Central memory CD8-positive, alpha-beta T cell (primary cell): ENCODE data around the gene NCAPG2.
"Not testable (repeated sequence)": the region's sequence is repeated elsewhere in the genome, so short reads cannot be mapped to it uniquely, and the experiment has no call there.

Experiments used
- ATAC-seq: fragments of 150-1000 bp; cut with Tn5 transposase; replicated peaks from 2 replicates; pipeline ENCODE4 v1.10.0; 2022; ENCODE audit warnings: mild to moderate bottlenecking, moderate FRiP score, moderate number of reproducible peaks; ENCODE audit not compliant: poor library complexity, severe bottlenecking; ENCODE audit errors: extremely low read depth
- DNase-seq, 2 donors: peaks; one replicate each; pipeline ENCODE4 v3.0.0; 2021; ENCODE audit warnings: low spot score in 2 of 2
- H3K27ac Mint-ChIP-seq: one replicate; pipeline ENCODE4 v1.8.0; 2022; ENCODE audit warnings: low read depth, mild to moderate bottlenecking, moderate library complexity, mixed read lengths
- H3K27me3 Mint-ChIP-seq: one replicate; pipeline ENCODE4 v1.8.0; 2022; ENCODE audit warnings: mixed read lengths
- H3K36me3 Mint-ChIP-seq: one replicate; pipeline ENCODE4 v1.8.0; 2022; ENCODE audit warnings: mild to moderate bottlenecking, moderate library complexity, mixed read lengths; ENCODE audit not compliant: insufficient read depth
- H3K4me1 Mint-ChIP-seq: one replicate; pipeline ENCODE4 v1.8.0; 2022; ENCODE audit warnings: mixed read lengths
- H3K4me3 Mint-ChIP-seq: one replicate; pipeline ENCODE4 v1.8.0; 2022; ENCODE audit warnings: mild to moderate bottlenecking, moderate library complexity, mixed read lengths
- H3K9me3 Mint-ChIP-seq: one replicate; pipeline ENCODE4 v1.8.0; 2022; ENCODE audit warnings: mixed read lengths

Gene NCAPG2

GRCh38 chr7:158697597-158697996 is 7.0 kb downstream of the NCAPG2 start:
- not testable (repeated sequence) for H3K36me3 Mint-ChIP-seq, H3K27ac Mint-ChIP-seq, DNase-seq, H3K9me3 Mint-ChIP-seq, H3K4me3 Mint-ChIP-seq, ATAC-seq, H3K4me1 Mint-ChIP-seq, H3K27me3 Mint-ChIP-seq

GRCh38 chr7:158695726-158696452 is 8.7 kb downstream of the NCAPG2 start:
- H3K27ac Mint-ChIP-seq = no peak overlapping the region
- no peak overlapping the region for H3K4me3 Mint-ChIP-seq
- H3K4me1 Mint-ChIP-seq = peaks cover 1% of the 10 kb centered on the region

GRCh38 chr7:158695056-158695455 is 9.5 kb downstream of the NCAPG2 start:
- ATAC-seq = no peak
- H3K36me3 Mint-ChIP-seq = peaks cover 4% of the 10 kb centered on the region
- no peaks in the 10 kb centered on the region for H3K9me3 Mint-ChIP-seq
- H3K4me3 Mint-ChIP-seq = no peak overlapping the region
- no peaks in the 10 kb centered on the region for H3K4me1 Mint-ChIP-seq
- H3K27ac Mint-ChIP-seq = no peak overlapping the region
- no peaks in the 10 kb centered on the region for H3K27me3 Mint-ChIP-seq
- no peak for DNase-seq

More at GRCh38 chr7:158695726-158696452, 8.7 kb downstream of the NCAPG2 start:
- ATAC-seq (peak; percentile 82), DNase-seq (peak in 1 of 2 donors; percentile 25)
- H3K9me3 Mint-ChIP-seq = no peaks in the 10 kb centered on the region
- no peaks in the 10 kb centered on the region for H3K27me3 Mint-ChIP-seq
- H3K36me3 Mint-ChIP-seq = peaks cover 4% of the 10 kb centered on the region

- no peaks in the 10 kb centered on the region for H3K27me3 Mint-ChIP-seq
- H3K4me3 Mint-ChIP-seq = no peak overlapping the region
- no peaks in the 10 kb centered on the region for H3K9me3 Mint-ChIP-seq
- peaks cover 4% of the 10 kb centered on the region for H3K36me3 Mint-ChIP-seq
- no peak overlapping the region for H3K27ac Mint-ChIP-seq
- no peak for DNase-seq
- no peak for ATAC-seq
- H3K4me1 Mint-ChIP-seq = no peaks in the 10 kb centered on the region
These were observed 10.0 kb downstream of the NCAPG2 start for GRCh38 chr7:158694650-158695049.

- DNase-seq (no peak), ATAC-seq (no peak)
- peaks cover 4% of the 10 kb centered on the region for H3K36me3 Mint-ChIP-seq
These were observed 15.1 kb downstream of the NCAPG2 start for GRCh38 chr7:158689488-158689887.

GRCh38 chr7:158687406-158687805 is 17.2 kb downstream of the NCAPG2 start:
- Mint-ChIP-seq H3K27me3 (no peaks in the 10 kb centered on the region), H3K27ac (no peak overlapping the region), H3K36me3 (peaks cover 2% of the 10 kb centered on the region), H3K4me1 (no peaks in the 10 kb centered on the region), H3K4me3 (no peak overlapping the region), H3K9me3 (no peaks in the 10 kb centered on the region)
- ATAC-seq = no peak
- DNase-seq = no peak

More at GRCh38 chr7:158689488-158689887, 15.1 kb downstream of the NCAPG2 start:
- H3K9me3 Mint-ChIP-seq = no peaks in the 10 kb centered on the region
- H3K4me3 Mint-ChIP-seq = no peak overlapping the region
- no peak overlapping the region for H3K27ac Mint-ChIP-seq
- H3K4me1 Mint-ChIP-seq = no peaks in the 10 kb centered on the region
- no peaks in the 10 kb centered on the region for H3K27me3 Mint-ChIP-seq

GRCh38 chr7:158685693-158686092 is 18.9 kb downstream of the NCAPG2 start:
- no peaks in the 10 kb centered on the region for H3K4me1 Mint-ChIP-seq
- no peaks in the 10 kb centered on the region for H3K9me3 Mint-ChIP-seq
- no peak overlapping the region for H3K4me3 Mint-ChIP-seq
- peaks cover 2% of the 10 kb centered on the region for H3K36me3 Mint-ChIP-seq
- DNase-seq (no peak), ATAC-seq (no peak)
- H3K27ac Mint-ChIP-seq = no peak overlapping the region
- no peaks in the 10 kb centered on the region for H3K27me3 Mint-ChIP-seq

- no peak overlapping the region for H3K4me3 Mint-ChIP-seq
- no peaks in the 10 kb centered on the region for H3K27me3 Mint-ChIP-seq
- no peaks in the 10 kb centered on the region for H3K9me3 Mint-ChIP-seq
- H3K36me3 Mint-ChIP-seq = peaks cover 2% of the 10 kb centered on the region
- DNase-seq (no peak), ATAC-seq (no peak)
- no peak overlapping the region for H3K27ac Mint-ChIP-seq
- H3K4me1 Mint-ChIP-seq = no peaks in the 10 kb centered on the region
These were observed 20.3 kb downstream of the NCAPG2 start for GRCh38 chr7:158684329-158684728.

- Mint-ChIP-seq H3K27me3 (no peaks in the 10 kb centered on the region), H3K9me3 (no peaks in the 10 kb centered on the region), H3K27ac (no peak overlapping the region), H3K36me3 (peaks cover 2% of the 10 kb centered on the region), H3K4me3 (no peak overlapping the region), H3K4me1 (no peaks in the 10 kb centered on the region)
- no peak for DNase-seq
- no peak for ATAC-seq
These were observed 21.1 kb downstream of the NCAPG2 start for GRCh38 chr7:158683541-158683940.

GRCh38 chr7:158682456-158682855 is 22.1 kb downstream of the NCAPG2 start:
- peaks cover 2% of the 10 kb centered on the region for H3K36me3 Mint-ChIP-seq
- no peaks in the 10 kb centered on the region for H3K4me1 Mint-ChIP-seq
- no peak for DNase-seq
- H3K4me3 Mint-ChIP-seq = no peak overlapping the region
- no peaks in the 10 kb centered on the region for H3K9me3 Mint-ChIP-seq
- H3K27me3 Mint-ChIP-seq = no peaks in the 10 kb centered on the region
- ATAC-seq = no peak
- H3K27ac Mint-ChIP-seq = no peak overlapping the region

- Mint-ChIP-seq H3K4me1 (peaks cover 6% of the 10 kb centered on the region), H3K36me3 (peaks cover 5% of the 10 kb centered on the region), H3K27me3 (no peaks in the 10 kb centered on the region), H3K27ac (no peak overlapping the region), H3K9me3 (no peaks in the 10 kb centered on the region), H3K4me3 (no peak overlapping the region)
- ATAC-seq (no peak), DNase-seq (no peak)
These were observed 23.9 kb downstream of the NCAPG2 start for GRCh38 chr7:158680754-158681153.

GRCh38 chr7:158676906-158677305 is 27.7 kb downstream of the NCAPG2 start:
- Mint-ChIP-seq H3K36me3 (peaks cover 11% of the 10 kb centered on the region), H3K4me1 (peaks cover 6% of the 10 kb centered on the region), H3K27ac (peak overlapping the region; percentile 32), H3K27me3 (no peaks in the 10 kb centered on the region), H3K4me3 (no peak overlapping the region), H3K9me3 (no peaks in the 10 kb centered on the region)
- ATAC-seq (no peak), DNase-seq (no peak)

GRCh38 chr7:158676171-158676840 is 28.3 kb downstream of the NCAPG2 start:
- peak overlapping the region; percentile 32 for H3K27ac Mint-ChIP-seq
- DNase-seq (no peak), ATAC-seq (no peak)
- no peak overlapping the region for H3K4me3 Mint-ChIP-seq
- peaks cover 6% of the 10 kb centered on the region for H3K4me1 Mint-ChIP-seq
- H3K27me3 Mint-ChIP-seq = no peaks in the 10 kb centered on the region
- no peaks in the 10 kb centered on the region for H3K9me3 Mint-ChIP-seq
- peaks cover 15% of the 10 kb centered on the region for H3K36me3 Mint-ChIP-seq
